ENCODE results near the gene SFXN3.

SFXN3 gene

DNA sequence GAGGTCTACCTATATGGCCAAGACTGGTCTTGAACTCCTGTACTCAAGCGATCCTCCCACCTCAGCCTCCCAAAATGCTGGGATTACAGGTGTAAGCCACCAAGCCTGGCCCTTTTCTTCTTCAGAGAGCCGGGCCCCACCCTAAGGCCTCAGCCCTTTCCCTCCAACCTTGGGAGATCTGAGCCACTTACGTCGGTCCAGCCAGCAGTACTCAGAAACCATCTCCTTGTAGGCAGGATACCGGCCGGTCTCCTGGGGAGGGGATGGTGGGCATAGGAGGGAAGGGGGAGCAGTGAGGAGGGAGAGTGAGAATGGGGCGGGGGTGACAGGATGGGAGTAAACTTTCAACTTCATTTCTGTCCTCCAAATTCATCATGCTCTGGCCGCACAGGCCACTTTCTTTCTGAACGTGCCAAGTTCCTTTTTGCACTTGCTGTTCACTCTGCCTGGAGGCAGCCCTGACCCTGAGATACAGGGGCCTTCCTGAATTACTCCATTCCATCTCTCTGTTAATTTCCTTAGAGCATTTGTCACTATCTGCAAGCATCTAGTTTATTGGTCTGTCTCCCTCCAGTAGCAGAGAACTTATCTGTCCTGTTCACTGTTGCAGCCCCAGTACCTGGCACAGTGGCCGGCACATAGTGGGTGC lies 10.5 kb upstream of the SFXN3 start:
- DNase-seq (no peak), ATAC-seq (ENCODE audit: insufficient read depth, low read depth) (no peak)
- Histone ChIP-seq H3K27ac (ENCODE audit: low read length) (no peak overlapping the region), H3K4me2 (ENCODE audit: insufficient read depth, low read length) (no peak overlapping the region), H3K4me1 (ENCODE audit: insufficient read depth, low read length) (no peaks in the 10 kb centered on the region), H3K4me3 (ENCODE audit: low read depth in 1 of 2, low read length in 2 of 2) (no peak overlapping the region), H3K79me2 (ENCODE audit: insufficient read depth, low read length) (no peaks in the 10 kb centered on the region), H2AFZ (ENCODE audit: low read depth, low read length) (no peak overlapping the region), H3K9me3 (ENCODE audit: insufficient read depth, low read length, severe bottlenecking) (no peaks in the 10 kb centered on the region), H3K36me3 (ENCODE audit: insufficient read depth, low read length) (no peaks in the 10 kb centered on the region), H3K27me3 (ENCODE audit: insufficient read depth, low read length, poor library complexity) (peaks cover 4% of the 10 kb centered on the region), H3K9ac (ENCODE audit: low read depth, low read length) (no peak overlapping the region), H4K20me1 (ENCODE audit: insufficient read depth, low read length) (no peaks in the 10 kb centered on the region)
- TF ChIP-seq EZH2 (IDR thresholded peaks at IDR 0.05; ENCODE audit: borderline replicate concordance, low read depth, low read length, severe bottlenecking), result no peak
- TF ChIP-seq, protein P1, sequence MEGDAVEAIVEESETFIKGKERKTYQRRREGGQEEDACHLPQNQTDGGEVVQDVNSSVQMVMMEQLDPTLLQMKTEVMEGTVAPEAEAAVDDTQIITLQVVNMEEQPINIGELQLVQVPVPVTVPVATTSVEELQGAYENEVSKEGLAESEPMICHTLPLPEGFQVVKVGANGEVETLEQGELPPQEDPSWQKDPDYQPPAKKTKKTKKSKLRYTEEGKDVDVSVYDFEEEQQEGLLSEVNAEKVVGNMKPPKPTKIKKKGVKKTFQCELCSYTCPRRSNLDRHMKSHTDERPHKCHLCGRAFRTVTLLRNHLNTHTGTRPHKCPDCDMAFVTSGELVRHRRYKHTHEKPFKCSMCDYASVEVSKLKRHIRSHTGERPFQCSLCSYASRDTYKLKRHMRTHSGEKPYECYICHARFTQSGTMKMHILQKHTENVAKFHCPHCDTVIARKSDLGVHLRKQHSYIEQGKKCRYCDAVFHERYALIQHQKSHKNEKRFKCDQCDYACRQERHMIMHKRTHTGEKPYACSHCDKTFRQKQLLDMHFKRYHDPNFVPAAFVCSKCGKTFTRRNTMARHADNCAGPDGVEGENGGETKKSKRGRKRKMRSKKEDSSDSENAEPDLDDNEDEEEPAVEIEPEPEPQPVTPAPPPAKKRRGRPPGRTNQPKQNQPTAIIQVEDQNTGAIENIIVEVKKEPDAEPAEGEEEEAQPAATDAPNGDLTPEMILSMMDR (IDR thresholded peaks at IDR 0.05; ENCODE audit: borderline replicate concordance, extremely low read depth, low read length, poor library complexity, severe bottlenecking), result no peak

DNA sequence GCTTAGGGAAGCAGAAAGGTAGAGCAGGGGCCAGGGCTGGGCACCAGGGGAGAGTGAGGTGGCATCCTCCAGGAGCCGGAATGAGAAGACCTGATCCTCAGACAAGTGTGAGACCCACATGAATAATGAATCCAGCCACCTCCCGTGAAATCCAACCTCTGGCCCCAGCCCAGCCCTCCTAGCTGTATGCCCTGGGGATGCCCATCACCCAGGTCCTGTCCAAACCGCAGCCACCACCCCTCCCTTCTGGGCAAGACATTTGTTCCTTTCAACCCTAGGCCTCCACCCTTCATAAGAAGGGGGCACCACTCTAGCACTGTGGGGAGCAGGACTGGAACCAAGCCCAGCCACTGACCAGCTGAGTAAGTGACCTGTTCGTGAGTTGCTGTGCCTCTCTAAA lies 9.8 kb upstream of the SFXN3 start:
- no peak overlapping the region for H3K4me2 ChIP-seq (ENCODE audit: insufficient read depth, low read length)
- peaks cover 4% of the 10 kb centered on the region for H3K27me3 ChIP-seq (ENCODE audit: insufficient read depth, low read length, poor library complexity)
- ATAC-seq (ENCODE audit: insufficient read depth, low read depth), result no peak
- no peaks in the 10 kb centered on the region for H3K4me1 ChIP-seq (ENCODE audit: insufficient read depth, low read length)
- H2AFZ ChIP-seq (ENCODE audit: low read depth, low read length), result no peak overlapping the region
- no peaks in the 10 kb centered on the region for H3K9me3 ChIP-seq (ENCODE audit: insufficient read depth, low read length, severe bottlenecking)
- TF ChIP-seq EZH2 (IDR thresholded peaks at IDR 0.05; ENCODE audit: borderline replicate concordance, low read depth, low read length, severe bottlenecking), result no peak
- TF ChIP-seq, protein P1 (IDR thresholded peaks at IDR 0.05; ENCODE audit: borderline replicate concordance, extremely low read depth, low read length, poor library complexity, severe bottlenecking), result no peak
- H3K4me3 ChIP-seq (ENCODE audit: low read depth in 1 of 2, low read length in 2 of 2), result no peak overlapping the region
- H3K79me2 ChIP-seq (ENCODE audit: insufficient read depth, low read length), result no peaks in the 10 kb centered on the region
- no peak overlapping the region for H3K9ac ChIP-seq (ENCODE audit: low read depth, low read length)
- no peaks in the 10 kb centered on the region for H4K20me1 ChIP-seq (ENCODE audit: insufficient read depth, low read length)
- DNase-seq, result no peak
- no peaks in the 10 kb centered on the region for H3K36me3 ChIP-seq (ENCODE audit: insufficient read depth, low read length)
- H3K27ac ChIP-seq (ENCODE audit: low read length), result no peak overlapping the region

DNA sequence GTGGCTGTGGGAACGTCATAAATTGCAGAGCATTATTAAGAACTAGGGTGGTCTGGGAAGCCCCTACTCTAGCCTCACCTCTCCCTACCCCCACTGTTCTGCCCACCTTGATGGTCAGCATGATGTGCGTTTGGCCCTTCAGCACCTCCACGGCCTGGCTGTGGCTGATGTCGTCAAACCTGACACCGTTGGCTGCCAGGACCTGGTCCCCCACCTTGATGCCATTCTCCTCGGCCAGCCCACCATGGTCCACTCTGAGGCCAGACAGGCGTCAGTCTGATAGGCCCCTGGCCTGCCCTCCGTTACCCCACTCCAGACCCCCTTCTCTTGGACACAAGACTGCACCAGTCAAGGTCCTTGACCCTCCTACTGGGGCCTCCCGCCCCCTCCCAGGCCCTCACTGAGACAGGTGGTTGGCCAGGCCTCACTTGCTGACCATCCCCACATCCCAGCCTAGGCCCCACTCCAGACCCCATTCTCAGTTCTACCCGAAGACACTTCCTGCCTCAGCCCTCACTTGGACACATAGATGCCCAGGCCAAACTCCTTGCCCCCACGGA lies 9.3 kb upstream of the SFXN3 start:
- H3K27me3 ChIP-seq (ENCODE audit: insufficient read depth, low read length, poor library complexity), result peaks cover 4% of the 10 kb centered on the region
- H3K9me3 ChIP-seq (ENCODE audit: insufficient read depth, low read length, severe bottlenecking), result no peaks in the 10 kb centered on the region
- DNase-seq (no peak), ATAC-seq (ENCODE audit: insufficient read depth, low read depth) (no peak)
- H3K9ac ChIP-seq (ENCODE audit: low read depth, low read length), result no peak overlapping the region
- no peaks in the 10 kb centered on the region for H3K79me2 ChIP-seq (ENCODE audit: insufficient read depth, low read length)
- H2AFZ ChIP-seq (ENCODE audit: low read depth, low read length), result no peak overlapping the region
- no peaks in the 10 kb centered on the region for H4K20me1 ChIP-seq (ENCODE audit: insufficient read depth, low read length)
- no peaks in the 10 kb centered on the region for H3K36me3 ChIP-seq (ENCODE audit: insufficient read depth, low read length)
- TF ChIP-seq, protein P1 (IDR thresholded peaks at IDR 0.05; ENCODE audit: borderline replicate concordance, extremely low read depth, low read length, poor library complexity, severe bottlenecking), result no peak
- no peak for TF ChIP-seq EZH2 (IDR thresholded peaks at IDR 0.05; ENCODE audit: borderline replicate concordance, low read depth, low read length, severe bottlenecking)
- no peaks in the 10 kb centered on the region for H3K4me1 ChIP-seq (ENCODE audit: insufficient read depth, low read length)
- H3K4me3 ChIP-seq (ENCODE audit: low read depth in 1 of 2, low read length in 2 of 2), result no peak overlapping the region
- no peak overlapping the region for H3K27ac ChIP-seq (ENCODE audit: low read length)
- H3K4me2 ChIP-seq (ENCODE audit: insufficient read depth, low read length), result no peak overlapping the region

Data from DND-41 (cell line).